ENCODE results near the gene LSMEM2. TPM values are rescaled to one million over a fixed set of nuclear protein-coding genes. Genes with fewer than 3 reads are reported as not detected.
A peak's percentile ranks its signal among the peaks of the same experiment; 100 is the strongest.

LSMEM2 gene
- total and polyA plus RNA-seq, 9 of the 15 experiments (the other 6 are each of a cell fraction or from before 2014, with no cell fraction given): not detected

DNA sequence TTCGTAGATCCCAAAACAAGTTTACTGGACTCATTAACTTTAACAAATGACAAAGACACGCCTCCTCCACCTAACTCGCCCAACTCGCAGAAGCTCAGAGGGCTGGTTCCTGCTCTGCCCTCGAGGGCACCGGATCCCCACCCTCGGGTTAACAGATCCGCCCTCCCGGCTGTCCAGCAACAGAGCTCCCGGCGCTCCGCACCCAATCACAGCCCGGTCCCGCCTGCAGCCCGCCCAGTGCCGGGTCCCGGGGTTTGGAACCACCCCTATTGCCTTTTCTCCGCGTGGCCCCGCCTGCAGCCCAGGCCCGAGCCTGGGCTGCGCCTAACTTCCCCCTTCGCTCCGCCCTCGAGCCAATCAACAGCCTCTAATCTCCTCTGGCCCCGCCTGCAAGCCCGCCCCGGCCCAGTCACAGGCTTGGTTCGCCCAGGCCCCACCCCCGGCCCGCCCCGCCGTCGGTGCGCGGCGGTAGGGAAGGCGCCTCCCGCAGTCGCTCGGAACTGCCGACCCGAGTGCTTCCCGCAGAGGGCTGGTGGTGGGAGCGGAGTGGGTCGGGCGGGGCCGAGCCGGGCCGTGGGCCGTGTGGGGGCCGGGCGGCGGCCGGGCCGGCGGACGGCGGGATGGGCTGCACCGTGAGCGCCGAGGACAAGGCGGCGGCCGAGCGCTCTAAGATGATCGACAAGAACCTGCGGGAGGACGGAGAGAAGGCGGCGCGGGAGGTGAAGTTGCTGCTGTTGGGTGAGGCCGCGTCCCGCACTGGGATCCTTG, 43.0 kb upstream of the LSMEM2 start, which contains the start of gene GNAI2:
TSS of gene GNAI2 (plus strand) at position 489 of the 768 bp plus-strand sequence. CDS start at position 621, 132 bp downstream.
- Histone ChIP-seq H4K20me1 (replicated peaks; ENCODE audit: control insufficient read depth, insufficient read depth, low read length) (no peaks in the 10 kb centered on the region), H3K36me3 (ENCODE audit: control insufficient read depth, insufficient read depth, low read length) (0 out of 3 replicates have a peak, but pooled peaks cover 2% of the 10 kb centered on the region), H3K4me1 (replicated peaks in 1 of 2; ENCODE audit: control insufficient read depth in 2 of 2, insufficient read depth in 2 of 2, low read length in 2 of 2) (peaks cover 27 to 54% of the 10 kb centered on the region in 2 experiments), H2AFZ (ENCODE audit: low read depth, low read length) (peak within 1 kb of the TSS; percentile 72; the same call in 1 of the 2 replicates), H3K79me2 (ENCODE audit: control insufficient read depth, insufficient read depth, low read length) (peaks cover 31% of the 10 kb centered on the region), H3K27ac (ENCODE audit: extremely low read depth, low read depth, low read length) (peak within 1 kb of the TSS; percentile 68), H3K4me3 (peak within 1 kb of the TSS; percentile 73), H3K9ac (ENCODE audit: insufficient read depth in 1 of 2, low read depth in 2 of 2, low read length in 2 of 2) (peak within 1 kb of the TSS; percentile 67 to 95), H3K9me3 (replicated peaks; ENCODE audit: control insufficient read depth, insufficient read depth, low read depth, low read length) (no peaks in the 10 kb centered on the region), H3K4me2 (ENCODE audit: insufficient read depth, low read length) (peak within 1 kb of the TSS; percentile 80), H3K27me3 (ENCODE audit: control insufficient read depth in 2 of 2, insufficient read depth in 2 of 2, low read length in 2 of 2) (no peaks in the 10 kb centered on the region), H3K9me1 (ENCODE audit: control insufficient read depth, insufficient read depth, low read length) (no peaks in the 10 kb centered on the region)
- CTCF ChIA-PET (ENCODE audit: low intra/inter-chr PET ratio): no interaction called here
- POLR2A ChIA-PET: interaction anchor here (0.6 to 1.5 kb wide), 8 partner anchors 11 to 98 kb away, joined by 3 to 5 read pairs (median 4); no protein-coding TSS in a partner anchor
- WGBS (ENCODE audit: insufficient coverage, low coverage, missing lambda C conversion rate): 0% methylated on average over 15 of the region's 75 CpGs
- FAIRE-seq (peak; percentile 93), DNase-seq (ENCODE audit: extremely low read depth in 1 of 4, low spot score in 3 of 4) (peak; percentile 92 to 97 (median 94)), ATAC-seq (peak; percentile 98)
- in situ Hi-C loops (cut with MboI): no loop called here
- BruUV-seq (replicated peaks): no TSS peak
- intact Hi-C loops (cut with micrococcal nuclease): no loop called here
- TF ChIP-seq FOXJ2 (tag; IDR thresholded peaks at IDR 0.05) (no peak), EWSR1 (IDR thresholded peaks at IDR 0.05; ENCODE audit: borderline replicate concordance, low read depth, partially characterized antibody) (no peak), KDM5B (IDR thresholded peaks at IDR 0.05; ENCODE audit: insufficient replicate concordance, low read depth, low read length) (peak; percentile 67), KDM1A (IDR thresholded peaks at IDR 0.05) (no peak), ZBTB8A (IDR thresholded peaks at IDR 0.05; ENCODE audit: partially characterized antibody) (no peak), ESRRB (CRISPR knock-in tag; IDR thresholded peaks at IDR 0.05; ENCODE audit: borderline replicate concordance) (no peak), SMC3 (conservative IDR thresholded peaks at IDR 0.05; ENCODE audit: insufficient read depth, low read depth, low read length) (no peak), ETS2 (tag; IDR thresholded peaks at IDR 0.05; ENCODE audit: borderline replicate concordance, poor library complexity, severe bottlenecking) (no peak), ILK (tag; IDR thresholded peaks at IDR 0.05; ENCODE audit: borderline replicate concordance, low read depth) (no peak), PHB (CRISPR knock-in tag; IDR thresholded peaks at IDR 0.05) (no peak), RBM34 (IDR thresholded peaks at IDR 0.05; ENCODE audit: borderline replicate concordance, insufficient read depth, low read length) (no peak), EP400 (IDR thresholded peaks at IDR 0.05) (no peak), SMARCE1 (IDR thresholded peaks at IDR 0.05) (no peak), ILF3 (IDR thresholded peaks at IDR 0.05; ENCODE audit: borderline replicate concordance) (no peak), FOXJ3 (CRISPR knock-in tag; IDR thresholded peaks at IDR 0.05) (no peak)
- TF ChIP-seq, protein P1, sequence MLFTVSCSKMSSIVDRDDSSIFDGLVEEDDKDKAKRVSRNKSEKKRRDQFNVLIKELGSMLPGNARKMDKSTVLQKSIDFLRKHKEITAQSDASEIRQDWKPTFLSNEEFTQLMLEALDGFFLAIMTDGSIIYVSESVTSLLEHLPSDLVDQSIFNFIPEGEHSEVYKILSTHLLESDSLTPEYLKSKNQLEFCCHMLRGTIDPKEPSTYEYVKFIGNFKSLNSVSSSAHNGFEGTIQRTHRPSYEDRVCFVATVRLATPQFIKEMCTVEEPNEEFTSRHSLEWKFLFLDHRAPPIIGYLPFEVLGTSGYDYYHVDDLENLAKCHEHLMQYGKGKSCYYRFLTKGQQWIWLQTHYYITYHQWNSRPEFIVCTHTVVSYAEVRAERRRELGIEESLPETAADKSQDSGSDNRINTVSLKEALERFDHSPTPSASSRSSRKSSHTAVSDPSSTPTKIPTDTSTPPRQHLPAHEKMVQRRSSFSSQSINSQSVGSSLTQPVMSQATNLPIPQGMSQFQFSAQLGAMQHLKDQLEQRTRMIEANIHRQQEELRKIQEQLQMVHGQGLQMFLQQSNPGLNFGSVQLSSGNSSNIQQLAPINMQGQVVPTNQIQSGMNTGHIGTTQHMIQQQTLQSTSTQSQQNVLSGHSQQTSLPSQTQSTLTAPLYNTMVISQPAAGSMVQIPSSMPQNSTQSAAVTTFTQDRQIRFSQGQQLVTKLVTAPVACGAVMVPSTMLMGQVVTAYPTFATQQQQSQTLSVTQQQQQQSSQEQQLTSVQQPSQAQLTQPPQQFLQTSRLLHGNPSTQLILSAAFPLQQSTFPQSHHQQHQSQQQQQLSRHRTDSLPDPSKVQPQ (CRISPR knock-in tag; IDR thresholded peaks at IDR 0.05; ENCODE audit: borderline replicate concordance): no peak
- TF ChIP-seq, protein P2, sequence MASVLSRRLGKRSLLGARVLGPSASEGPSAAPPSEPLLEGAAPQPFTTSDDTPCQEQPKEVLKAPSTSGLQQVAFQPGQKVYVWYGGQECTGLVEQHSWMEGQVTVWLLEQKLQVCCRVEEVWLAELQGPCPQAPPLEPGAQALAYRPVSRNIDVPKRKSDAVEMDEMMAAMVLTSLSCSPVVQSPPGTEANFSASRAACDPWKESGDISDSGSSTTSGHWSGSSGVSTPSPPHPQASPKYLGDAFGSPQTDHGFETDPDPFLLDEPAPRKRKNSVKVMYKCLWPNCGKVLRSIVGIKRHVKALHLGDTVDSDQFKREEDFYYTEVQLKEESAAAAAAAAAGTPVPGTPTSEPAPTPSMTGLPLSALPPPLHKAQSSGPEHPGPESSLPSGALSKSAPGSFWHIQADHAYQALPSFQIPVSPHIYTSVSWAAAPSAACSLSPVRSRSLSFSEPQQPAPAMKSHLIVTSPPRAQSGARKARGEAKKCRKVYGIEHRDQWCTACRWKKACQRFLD (CRISPR knock-in tag; IDR thresholded peaks at IDR 0.05): no peak
